ENCODE measurements around the gene KCNG4. TPM values are rescaled to one million over a fixed set of nuclear protein-coding genes. Genes with fewer than 3 reads are reported as not detected.

The KCNG4 gene
- total RNA-seq, 1 experiment from 2014 or later, result not detected

GRCh38 chr16:84215531-84215930, 24.3 kb downstream of the KCNG4 start:
- no peaks in the 10 kb centered on the region for H3K9me3 ChIP-seq (ENCODE audit: low read depth, low read length, poor library complexity, severe bottlenecking)
- intact Hi-C loops (cut with micrococcal nuclease; ENCODE audit: unreplicated experiment), result no loop called here
- H3K4me3 ChIP-seq (ENCODE audit: low read depth, low read length, poor library complexity, severe bottlenecking), result no peak overlapping the region
- H3K27me3 ChIP-seq (replicated peaks; ENCODE audit: insufficient read depth, low read depth, low read length, poor library complexity), result no peaks in the 10 kb centered on the region
- POLR2A ChIA-PET (ENCODE audit: low non-redundant PET), result no interaction called here
- no peaks in the 10 kb centered on the region for H3K36me3 ChIP-seq (ENCODE audit: insufficient read depth, low read length, poor library complexity, severe bottlenecking)
- TF ChIP-seq, protein P1, sequence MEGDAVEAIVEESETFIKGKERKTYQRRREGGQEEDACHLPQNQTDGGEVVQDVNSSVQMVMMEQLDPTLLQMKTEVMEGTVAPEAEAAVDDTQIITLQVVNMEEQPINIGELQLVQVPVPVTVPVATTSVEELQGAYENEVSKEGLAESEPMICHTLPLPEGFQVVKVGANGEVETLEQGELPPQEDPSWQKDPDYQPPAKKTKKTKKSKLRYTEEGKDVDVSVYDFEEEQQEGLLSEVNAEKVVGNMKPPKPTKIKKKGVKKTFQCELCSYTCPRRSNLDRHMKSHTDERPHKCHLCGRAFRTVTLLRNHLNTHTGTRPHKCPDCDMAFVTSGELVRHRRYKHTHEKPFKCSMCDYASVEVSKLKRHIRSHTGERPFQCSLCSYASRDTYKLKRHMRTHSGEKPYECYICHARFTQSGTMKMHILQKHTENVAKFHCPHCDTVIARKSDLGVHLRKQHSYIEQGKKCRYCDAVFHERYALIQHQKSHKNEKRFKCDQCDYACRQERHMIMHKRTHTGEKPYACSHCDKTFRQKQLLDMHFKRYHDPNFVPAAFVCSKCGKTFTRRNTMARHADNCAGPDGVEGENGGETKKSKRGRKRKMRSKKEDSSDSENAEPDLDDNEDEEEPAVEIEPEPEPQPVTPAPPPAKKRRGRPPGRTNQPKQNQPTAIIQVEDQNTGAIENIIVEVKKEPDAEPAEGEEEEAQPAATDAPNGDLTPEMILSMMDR (conservative IDR thresholded peaks at IDR 0.05; ENCODE audit: low read depth, low read length), result no peak
- no TSS peak for BruUV-seq (replicated peaks)
- no peak overlapping the region for H3K27ac ChIP-seq (ENCODE audit: low read depth, low read length, poor library complexity, severe bottlenecking)
- DNase-seq (ENCODE audit: low spot score), result no peak
- CTCF ChIA-PET, result no interaction called here
- H3K4me1 ChIP-seq (ENCODE audit: insufficient read depth, low read length, poor library complexity, severe bottlenecking), result no peaks in the 10 kb centered on the region

DNA sequence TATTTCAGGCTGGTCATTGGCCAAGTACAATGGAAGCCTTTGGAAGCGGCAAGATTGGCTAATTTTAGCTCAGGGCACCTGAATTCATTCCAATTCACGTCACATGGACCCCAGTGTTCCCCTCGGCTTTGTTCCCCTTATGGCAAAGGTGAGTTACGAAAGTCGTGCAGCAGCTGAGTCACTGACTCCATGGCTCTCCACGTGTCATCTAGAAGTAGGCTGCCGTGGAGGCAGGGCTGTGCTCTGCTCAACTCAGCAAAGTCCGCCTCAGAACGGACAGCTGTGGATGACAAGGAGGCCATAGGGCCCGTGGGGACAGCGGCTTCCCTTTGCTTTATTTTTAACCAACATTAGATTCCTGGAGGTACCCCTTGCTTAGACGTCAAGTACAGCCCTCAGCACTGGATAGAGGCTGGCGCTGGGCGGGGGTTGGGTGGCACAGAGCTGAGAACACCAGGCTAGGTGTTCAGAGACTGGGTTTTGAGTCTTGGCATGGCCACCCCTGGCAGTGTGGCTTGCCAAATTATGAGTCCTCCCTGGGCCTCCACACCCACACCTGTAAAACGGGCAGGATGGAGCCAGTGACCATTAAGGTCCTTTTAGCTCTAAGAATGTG, 25.3 kb downstream of the KCNG4 start:
- no peak for DNase-seq (ENCODE audit: low spot score)
- TF ChIP-seq, protein P1 (conservative IDR thresholded peaks at IDR 0.05; ENCODE audit: low read depth, low read length), result no peak
- TF ChIP-seq EZH2 (IDR thresholded peaks at IDR 0.05; ENCODE audit: borderline replicate concordance, low read depth, low read length, poor library complexity, severe bottlenecking), result no peak
- Histone ChIP-seq H3K4me1 (ENCODE audit: insufficient read depth, low read length, poor library complexity, severe bottlenecking) (no peaks in the 10 kb centered on the region), H3K27ac (ENCODE audit: low read depth, low read length, poor library complexity, severe bottlenecking) (no peak overlapping the region), H3K27me3 (replicated peaks; ENCODE audit: insufficient read depth, low read depth, low read length, poor library complexity) (no peaks in the 10 kb centered on the region), H3K36me3 (ENCODE audit: insufficient read depth, low read length, poor library complexity, severe bottlenecking) (no peaks in the 10 kb centered on the region), H3K9me3 (ENCODE audit: low read depth, low read length, poor library complexity, severe bottlenecking) (no peaks in the 10 kb centered on the region), H3K4me3 (ENCODE audit: low read depth, low read length, poor library complexity, severe bottlenecking) (no peak overlapping the region)
- ChIA-PET CTCF (no interaction called here), POLR2A (ENCODE audit: low non-redundant PET) (no interaction called here)
- no TSS peak for BruUV-seq (replicated peaks)
- intact Hi-C loops (cut with micrococcal nuclease; ENCODE audit: unreplicated experiment), result no loop called here

DNA sequence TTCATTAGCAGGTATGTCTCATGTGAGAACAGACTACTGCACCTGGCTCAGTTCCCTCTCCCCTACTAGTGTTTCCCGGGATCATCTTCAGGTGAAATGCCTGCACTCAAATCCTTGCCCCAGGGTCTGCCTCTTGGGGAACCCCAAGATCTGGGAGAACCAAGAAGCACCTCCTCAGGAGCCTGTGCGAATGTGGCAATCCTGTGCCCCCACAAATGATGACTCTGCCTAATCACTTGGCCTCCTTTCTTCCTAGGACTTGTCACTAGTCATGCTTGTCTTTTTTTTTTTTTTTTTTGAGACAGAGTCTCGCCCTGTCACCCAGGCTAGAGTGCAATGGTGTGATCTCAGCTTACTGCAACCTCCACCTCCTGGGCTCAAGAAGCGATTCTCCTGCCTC, 27.2 kb downstream of the KCNG4 start:
- intact Hi-C loops (cut with micrococcal nuclease; ENCODE audit: unreplicated experiment), result no loop called here
- Histone ChIP-seq H3K36me3 (ENCODE audit: insufficient read depth, low read length, poor library complexity, severe bottlenecking) (no peaks in the 10 kb centered on the region), H3K4me3 (ENCODE audit: low read depth, low read length, poor library complexity, severe bottlenecking) (no peak overlapping the region), H3K27me3 (replicated peaks; ENCODE audit: insufficient read depth, low read depth, low read length, poor library complexity) (no peaks in the 10 kb centered on the region), H3K4me1 (ENCODE audit: insufficient read depth, low read length, poor library complexity, severe bottlenecking) (no peaks in the 10 kb centered on the region), H3K27ac (ENCODE audit: low read depth, low read length, poor library complexity, severe bottlenecking) (no peak overlapping the region), H3K9me3 (ENCODE audit: low read depth, low read length, poor library complexity, severe bottlenecking) (no peaks in the 10 kb centered on the region)
- POLR2A ChIA-PET (ENCODE audit: low non-redundant PET), result no interaction called here
- CTCF ChIA-PET, result no interaction called here
- TF ChIP-seq EZH2 (IDR thresholded peaks at IDR 0.05; ENCODE audit: borderline replicate concordance, low read depth, low read length, poor library complexity, severe bottlenecking), result no peak
- TF ChIP-seq, protein P1 (conservative IDR thresholded peaks at IDR 0.05; ENCODE audit: low read depth, low read length), result no peak
- no TSS peak for BruUV-seq (replicated peaks)
- no peak for DNase-seq (ENCODE audit: low spot score)
